ENCODE measurements around the gene TRPM8. TPM values are rescaled to one million over a fixed set of nuclear protein-coding genes. Genes with fewer than 3 reads are reported as not detected.

The TRPM8 gene
- polyA plus RNA-seq, 4 donors, result 0.18 TPM; not detected in 3

GRCh38 chr2:234025891-234026401, 108.8 kb downstream of the TRPM8 start:
- H3K27ac ChIP-seq (ENCODE audit: low read depth in 1 of 3, low read length in 2 of 3), result peak overlapping the region in 1 of 3 donors; percentile 22
- DNase-seq, result no peak
- no peaks in the 10 kb centered on the region for H3K36me3 ChIP-seq (ENCODE audit: control insufficient read depth in 3 of 3, insufficient read depth in 2 of 3, low read depth in 1 of 3, low read length in 3 of 3)
- H3K27me3 ChIP-seq (ENCODE audit: control insufficient read depth in 3 of 3, insufficient read depth in 3 of 3, low read length in 3 of 3), result peaks cover 0 to 2% (median 0%) of the 10 kb centered on the region in 3 donors
- H3K4me3 ChIP-seq (ENCODE audit: low read depth in 1 of 3, low read length in 3 of 3), result no peak overlapping the region
- no peak for FAIRE-seq
- peaks cover 0 to 3% (median 0%) of the 10 kb centered on the region in 3 donors for H3K4me1 ChIP-seq (ENCODE audit: control insufficient read depth in 3 of 3, insufficient read depth in 2 of 3, low read depth in 1 of 3, low read length in 2 of 3)
- H3K9me3 ChIP-seq (ENCODE audit: control insufficient read depth in 2 of 2, insufficient read depth in 1 of 2, low read depth in 1 of 2, low read length in 1 of 2), result peaks cover 0 to 11% of the 10 kb centered on the region in 2 donors
- 41 to 44% (median 42%) methylated on average over 5 of the region's 5 CpGs for WGBS, 3 donors

GRCh38 chr2:234026693-234027254, 109.6 kb downstream of the TRPM8 start:
- no peaks in the 10 kb centered on the region for H3K36me3 ChIP-seq (ENCODE audit: control insufficient read depth in 3 of 3, insufficient read depth in 2 of 3, low read depth in 1 of 3, low read length in 3 of 3)
- H3K4me3 ChIP-seq (ENCODE audit: low read depth in 1 of 3, low read length in 3 of 3), result no peak overlapping the region
- H3K27ac ChIP-seq (ENCODE audit: low read depth in 1 of 3, low read length in 2 of 3), result no peak overlapping the region
- peaks cover 0 to 11% of the 10 kb centered on the region in 2 donors for H3K9me3 ChIP-seq (ENCODE audit: control insufficient read depth in 2 of 2, insufficient read depth in 1 of 2, low read depth in 1 of 2, low read length in 1 of 2)
- FAIRE-seq, result no peak
- 78 to 89% (median 88%) methylated on average over 10 of the region's 10 CpGs for WGBS, 3 donors
- H3K27me3 ChIP-seq (ENCODE audit: control insufficient read depth in 3 of 3, insufficient read depth in 3 of 3, low read length in 3 of 3), result peaks cover 0 to 2% (median 0%) of the 10 kb centered on the region in 3 donors
- no peak for DNase-seq
- H3K4me1 ChIP-seq (ENCODE audit: control insufficient read depth in 3 of 3, insufficient read depth in 2 of 3, low read depth in 1 of 3, low read length in 2 of 3), result peaks cover 0 to 3% (median 0%) of the 10 kb centered on the region in 3 donors

GRCh38 chr2:234027641-234028040, 110.5 kb downstream of the TRPM8 start:
- H3K9me3 ChIP-seq (ENCODE audit: control insufficient read depth in 2 of 2, insufficient read depth in 1 of 2, low read depth in 1 of 2, low read length in 1 of 2), result peaks cover 0 to 11% of the 10 kb centered on the region in 2 donors
- WGBS, 3 donors, result 81 to 96% (median 83%) methylated on average over 1 of the region's 1 CpG
- no peak for FAIRE-seq
- H3K36me3 ChIP-seq (ENCODE audit: control insufficient read depth in 3 of 3, insufficient read depth in 2 of 3, low read depth in 1 of 3, low read length in 3 of 3), result no peaks in the 10 kb centered on the region
- H3K4me3 ChIP-seq (ENCODE audit: low read depth in 1 of 3, low read length in 3 of 3), result no peak overlapping the region
- no peak overlapping the region for H3K27ac ChIP-seq (ENCODE audit: low read depth in 1 of 3, low read length in 2 of 3)
- no peak for DNase-seq
- H3K4me1 ChIP-seq (ENCODE audit: control insufficient read depth in 3 of 3, insufficient read depth in 2 of 3, low read depth in 1 of 3, low read length in 2 of 3), result peaks cover 0 to 3% (median 0%) of the 10 kb centered on the region in 3 donors
- H3K27me3 ChIP-seq (ENCODE audit: control insufficient read depth in 3 of 3, insufficient read depth in 3 of 3, low read length in 3 of 3), result peaks cover 0 to 2% (median 0%) of the 10 kb centered on the region in 3 donors

- FAIRE-seq, result no peak
Observed at GRCh38 chr2:234029150-234029733, 112.1 kb downstream of the TRPM8 start.

GRCh38 chr2:234031207-234031606, 114.0 kb downstream of the TRPM8 start:
- no peak overlapping the region for H3K4me3 ChIP-seq (ENCODE audit: low read depth in 1 of 3, low read length in 3 of 3)
- DNase-seq (no peak), FAIRE-seq (no peak)
- no peaks in the 10 kb centered on the region for H3K36me3 ChIP-seq (ENCODE audit: control insufficient read depth in 3 of 3, insufficient read depth in 2 of 3, low read depth in 1 of 3, low read length in 3 of 3)
- 54 to 64% (median 59%) methylated on average over 2 of the region's 2 CpGs for WGBS, 3 donors
- peaks cover 0 to 2% (median 0%) of the 10 kb centered on the region in 3 donors for H3K27me3 ChIP-seq (ENCODE audit: control insufficient read depth in 3 of 3, insufficient read depth in 3 of 3, low read length in 3 of 3)
- H3K9me3 ChIP-seq (ENCODE audit: control insufficient read depth in 2 of 2, insufficient read depth in 1 of 2, low read depth in 1 of 2, low read length in 1 of 2), result peaks cover 0 to 14% of the 10 kb centered on the region in 2 donors
- peaks cover 0 to 2% (median 0%) of the 10 kb centered on the region in 3 donors for H3K4me1 ChIP-seq (ENCODE audit: control insufficient read depth in 3 of 3, insufficient read depth in 2 of 3, low read depth in 1 of 3, low read length in 2 of 3)
- H3K27ac ChIP-seq (ENCODE audit: low read depth in 1 of 3, low read length in 2 of 3), result no peak overlapping the region

More at GRCh38 chr2:234029150-234029733, 112.1 kb downstream of the TRPM8 start:
- Histone ChIP-seq H3K27ac (ENCODE audit: low read depth in 1 of 3, low read length in 2 of 3) (no peak overlapping the region), H3K4me1 (ENCODE audit: control insufficient read depth in 3 of 3, insufficient read depth in 2 of 3, low read depth in 1 of 3, low read length in 2 of 3) (peaks cover 0 to 5% (median 0%) of the 10 kb centered on the region in 3 donors), H3K4me3 (ENCODE audit: low read depth in 1 of 3, low read length in 3 of 3) (no peak overlapping the region), H3K27me3 (ENCODE audit: control insufficient read depth in 3 of 3, insufficient read depth in 3 of 3, low read length in 3 of 3) (peaks cover 0 to 2% (median 0%) of the 10 kb centered on the region in 3 donors), H3K9me3 (ENCODE audit: control insufficient read depth in 2 of 2, insufficient read depth in 1 of 2, low read depth in 1 of 2, low read length in 1 of 2) (peaks cover 0 to under 1% of the 10 kb centered on the region in 2 donors), H3K36me3 (ENCODE audit: control insufficient read depth in 3 of 3, insufficient read depth in 2 of 3, low read depth in 1 of 3, low read length in 3 of 3) (no peaks in the 10 kb centered on the region)
- DNase-seq, result no peak
- WGBS, 3 donors, result 45 to 72% (median 49%) methylated on average over 4 of the region's 4 CpGs

- Histone ChIP-seq H3K27me3 (ENCODE audit: control insufficient read depth in 3 of 3, insufficient read depth in 3 of 3, low read length in 3 of 3) (peaks cover 0 to 2% (median 0%) of the 10 kb centered on the region in 3 donors), H3K9me3 (ENCODE audit: control insufficient read depth in 2 of 2, insufficient read depth in 1 of 2, low read depth in 1 of 2, low read length in 1 of 2) (peaks cover 0 to 14% of the 10 kb centered on the region in 2 donors), H3K4me1 (ENCODE audit: control insufficient read depth in 3 of 3, insufficient read depth in 2 of 3, low read depth in 1 of 3, low read length in 2 of 3) (peaks cover 0 to 2% (median 0%) of the 10 kb centered on the region in 3 donors), H3K4me3 (ENCODE audit: low read depth in 1 of 3, low read length in 3 of 3) (no peak overlapping the region), H3K27ac (ENCODE audit: low read depth in 1 of 3, low read length in 2 of 3) (peak overlapping the region in 1 of 3 donors; percentile 75), H3K36me3 (ENCODE audit: control insufficient read depth in 3 of 3, insufficient read depth in 2 of 3, low read depth in 1 of 3, low read length in 3 of 3) (no peaks in the 10 kb centered on the region)
- WGBS, 3 donors, result 45 to 88% (median 64%) methylated on average over 1 of the region's 1 CpG
- DNase-seq (peak in 1 of 2 donors; percentile 68), FAIRE-seq (no peak)
Observed at GRCh38 chr2:234032279-234032856, 115.2 kb downstream of the TRPM8 start.

GRCh38 chr2:234033174-234033573, 116.0 kb downstream of the TRPM8 start:
- Histone ChIP-seq H3K4me3 (ENCODE audit: low read depth in 1 of 3, low read length in 3 of 3) (no peak overlapping the region), H3K27me3 (ENCODE audit: control insufficient read depth in 3 of 3, insufficient read depth in 3 of 3, low read length in 3 of 3) (peaks cover 0 to 2% (median 0%) of the 10 kb centered on the region in 3 donors), H3K27ac (ENCODE audit: low read depth in 1 of 3, low read length in 2 of 3) (peak overlapping the region in 1 of 3 donors; percentile 75), H3K36me3 (ENCODE audit: control insufficient read depth in 3 of 3, insufficient read depth in 2 of 3, low read depth in 1 of 3, low read length in 3 of 3) (no peaks in the 10 kb centered on the region), H3K4me1 (ENCODE audit: control insufficient read depth in 3 of 3, insufficient read depth in 2 of 3, low read depth in 1 of 3, low read length in 2 of 3) (peaks cover 0 to 2% (median 0%) of the 10 kb centered on the region in 3 donors), H3K9me3 (ENCODE audit: control insufficient read depth in 2 of 2, insufficient read depth in 1 of 2, low read depth in 1 of 2, low read length in 1 of 2) (peaks cover 0 to 14% of the 10 kb centered on the region in 2 donors)
- DNase-seq (no peak), FAIRE-seq (no peak)
- 68 to 71% (median 70%) methylated on average over 3 of the region's 3 CpGs for WGBS, 3 donors

- Histone ChIP-seq H3K4me3 (ENCODE audit: low read depth in 1 of 3, low read length in 3 of 3) (no peak overlapping the region), H3K27me3 (ENCODE audit: control insufficient read depth in 3 of 3, insufficient read depth in 3 of 3, low read length in 3 of 3) (peaks cover 0 to 2% (median 0%) of the 10 kb centered on the region in 3 donors), H3K36me3 (ENCODE audit: control insufficient read depth in 3 of 3, insufficient read depth in 2 of 3, low read depth in 1 of 3, low read length in 3 of 3) (no peaks in the 10 kb centered on the region), H3K27ac (ENCODE audit: low read depth in 1 of 3, low read length in 2 of 3) (no peak overlapping the region), H3K9me3 (ENCODE audit: control insufficient read depth in 2 of 2, insufficient read depth in 1 of 2, low read depth in 1 of 2, low read length in 1 of 2) (peaks cover 0 to 14% of the 10 kb centered on the region in 2 donors), H3K4me1 (ENCODE audit: control insufficient read depth in 3 of 3, insufficient read depth in 2 of 3, low read depth in 1 of 3, low read length in 2 of 3) (peaks cover 0 to 2% (median 0%) of the 10 kb centered on the region in 3 donors)
- no peak for DNase-seq
- 92 to 95% (median 92%) methylated on average over 2 of the region's 2 CpGs for WGBS, 3 donors
- no peak for FAIRE-seq
Observed at GRCh38 chr2:234033885-234034284, 116.7 kb downstream of the TRPM8 start.
